T-helper 2 cell treated with Interferon-gamma antibody and Interleukin-4, amounts not matched to agents 100 ng/mL and 5 ng/mL, for 36 hours (primary cell): ENCODE results near the gene DENND6A. TPM values are rescaled to one million over a fixed set of nuclear protein-coding genes. Genes with fewer than 3 reads are reported as not detected.
"Not testable (repeated sequence)": the region's sequence is repeated elsewhere in the genome, so short reads cannot be mapped to it uniquely, and the experiment has no call there.

Source experiments
- intact Hi-C: fragments of 100-400 bp; cut with micrococcal nuclease; formaldehyde crosslinking; loops from one replicate; pipeline ENCODE4 v1.15.1; 2023
- total RNA-seq: library from RNA; stranded (reverse); gene quantifications from 2 replicates; pipeline ENCODE4 v1.2.3, GENCODE V29; 2022

The DENND6A gene
- total RNA-seq: 33.4 and 35.6 TPM in 2 replicates

- intact Hi-C loops: loop anchor here (1.0 to 5.0 kb wide), 5 partner anchors 22 to 465 kb away; partner anchors contain the start of genes APPL1, ARF4, PDE12 and SLMAP
Observed at GRCh38 chr3:57692396-57693147, at the start of gene DENND6A. DENND6A (minus strand) TSS chr3:57693077; CDS start chr3:57693018, 59 bp downstream.

- intact Hi-C loops: no loop called here
Observed at GRCh38 chr3:57740027-57740426, 47.1 kb upstream of the DENND6A start.

- intact Hi-C loops: no loop called here
Observed at GRCh38 chr3:57738391-57738790, 45.5 kb upstream of the DENND6A start.

- intact Hi-C loops: no loop called here
Observed at GRCh38 chr3:57737840-57738239, 45.0 kb upstream of the DENND6A start.

- intact Hi-C loops: no loop called here
Observed at GRCh38 chr3:57735405-57735804, 42.5 kb upstream of the DENND6A start.

- intact Hi-C loops: no loop called here
Observed at GRCh38 chr3:57733790-57734189, 40.9 kb upstream of the DENND6A start.

GRCh38 chr3:57731311-57731710, 38.4 kb upstream of the DENND6A start:
- intact Hi-C loops: no loop called here

- intact Hi-C loops: no loop called here
Observed at GRCh38 chr3:57730682-57731081, 37.8 kb upstream of the DENND6A start.

- intact Hi-C loops: no loop called here
Observed at GRCh38 chr3:57729334-57730045, 36.6 kb upstream of the DENND6A start.

- intact Hi-C loops: no loop called here
Observed at GRCh38 chr3:57727106-57727505, 34.2 kb upstream of the DENND6A start.

GRCh38 chr3:57726397-57726796, 33.5 kb upstream of the DENND6A start:
- intact Hi-C loops: no loop called here

- intact Hi-C loops: no loop called here
Observed at GRCh38 chr3:57718118-57718517, 25.2 kb upstream of the DENND6A start.

- intact Hi-C loops: no loop called here
Observed at GRCh38 chr3:57717205-57717868, 24.5 kb upstream of the DENND6A start.

GRCh38 chr3:57715686-57716085, 22.8 kb upstream of the DENND6A start:
- intact Hi-C loops: no loop called here

GRCh38 chr3:57709559-57709958, 16.7 kb upstream of the DENND6A start:
- intact Hi-C loops: no loop called here

GRCh38 chr3:57709031-57709430, 16.2 kb upstream of the DENND6A start:
- intact Hi-C loops: no loop called here

GRCh38 chr3:57706462-57706861, 13.6 kb upstream of the DENND6A start:
- intact Hi-C loops: no loop called here

GRCh38 chr3:57705351-57705750, 12.5 kb upstream of the DENND6A start:
- intact Hi-C loops: not testable (repeated sequence)

GRCh38 chr3:57701781-57702180, 8.9 kb upstream of the DENND6A start:
- intact Hi-C loops: no loop called here

- intact Hi-C loops: no loop called here
Observed at GRCh38 chr3:57700737-57701136, 7.9 kb upstream of the DENND6A start.

GRCh38 chr3:57699591-57699990, 6.7 kb upstream of the DENND6A start:
- intact Hi-C loops: no loop called here

- intact Hi-C loops: no loop called here
Observed at GRCh38 chr3:57696801-57697321, 4.0 kb upstream of the DENND6A start.
